MG63 (cell line): ENCODE data around the gene PRICKLE3. TPM values are rescaled to one million over a fixed set of nuclear protein-coding genes. Genes with fewer than 3 reads are reported as not detected.

Experiments
- DNase-seq: peaks from one replicate; pipeline ENCODE4 v3.0.0-alpha.2; 2020
- H3K27me3 ChIP-seq: fragments of 250-450 bp; sonication (Bioruptor Pico); 2 replicates; pipeline ENCODE4 v1.5.1; 2020; ENCODE audit warnings: mild to moderate bottlenecking, moderate library complexity
- H3K36me3 ChIP-seq: fragments of 250-450 bp; sonication (Bioruptor Pico); 2 replicates; pipeline ENCODE4 v1.5.1; 2020; ENCODE audit warnings: mild to moderate bottlenecking, moderate library complexity
- H3K4me3 ChIP-seq: fragments of 250-450 bp; sonication (Bioruptor Pico); 2 replicates; pipeline ENCODE4 v1.5.1; 2020; ENCODE audit warnings: mild to moderate bottlenecking, moderate library complexity
- H3K9me3 ChIP-seq: fragments of 250-450 bp; sonication (Bioruptor Pico); 2 replicates; pipeline ENCODE4 v1.5.1; 2020; ENCODE audit warnings: mild to moderate bottlenecking, moderate library complexity
- total RNA-seq: library from RNA; depleted of rRNA; stranded (reverse); fragments of >200 nt; shearing (Covaris generic); gene quantifications from 2 replicates; pipeline ENCODE4 v1.2.3, GENCODE V29; 2014; ENCODE audit warnings: low replicate concordance

Gene PRICKLE3
- total RNA-seq, 1 experiment from 2014 or later: 8.3 TPM

GRCh38 chrX:49212209-49212608 lies 26.0 kb upstream of the PRICKLE3 start:
- DNase-seq: no peak
- H3K9me3 ChIP-seq: no peaks in the 10 kb centered on the region
- H3K36me3 ChIP-seq: no peaks in the 10 kb centered on the region
- H3K27me3 ChIP-seq: no peaks in the 10 kb centered on the region
- H3K4me3 ChIP-seq: no peak overlapping the region

GRCh38 chrX:49211074-49211473 lies 24.9 kb upstream of the PRICKLE3 start:
- DNase-seq: no peak
- H3K36me3 ChIP-seq: no peaks in the 10 kb centered on the region
- H3K4me3 ChIP-seq: no peak overlapping the region
- H3K9me3 ChIP-seq: no peaks in the 10 kb centered on the region
- H3K27me3 ChIP-seq: no peaks in the 10 kb centered on the region

DNA sequence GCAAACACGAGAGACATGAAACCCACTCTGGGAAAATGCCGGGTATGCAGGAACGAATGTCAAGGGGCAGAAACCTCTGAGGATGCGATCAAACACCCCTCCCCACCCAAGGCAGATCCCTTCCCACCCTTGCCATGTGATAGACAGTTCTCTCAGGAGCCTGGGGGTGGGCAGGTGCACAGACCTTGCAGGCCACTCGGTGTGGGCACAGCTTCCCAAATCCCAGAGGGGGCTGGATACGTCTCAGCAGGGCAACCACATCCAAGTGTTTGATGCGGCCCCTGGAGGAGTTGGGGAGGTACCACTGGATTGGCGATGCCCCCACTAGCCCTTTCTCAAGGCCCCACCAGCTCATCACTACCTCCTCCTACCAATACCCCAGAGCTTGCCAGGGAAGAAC lies 24.2 kb upstream of the PRICKLE3 start:
- no peak for DNase-seq
- no peaks in the 10 kb centered on the region for H3K36me3 ChIP-seq
- H3K27me3 ChIP-seq: no peaks in the 10 kb centered on the region
- no peaks in the 10 kb centered on the region for H3K9me3 ChIP-seq
- H3K4me3 ChIP-seq: no peak overlapping the region

DNA sequence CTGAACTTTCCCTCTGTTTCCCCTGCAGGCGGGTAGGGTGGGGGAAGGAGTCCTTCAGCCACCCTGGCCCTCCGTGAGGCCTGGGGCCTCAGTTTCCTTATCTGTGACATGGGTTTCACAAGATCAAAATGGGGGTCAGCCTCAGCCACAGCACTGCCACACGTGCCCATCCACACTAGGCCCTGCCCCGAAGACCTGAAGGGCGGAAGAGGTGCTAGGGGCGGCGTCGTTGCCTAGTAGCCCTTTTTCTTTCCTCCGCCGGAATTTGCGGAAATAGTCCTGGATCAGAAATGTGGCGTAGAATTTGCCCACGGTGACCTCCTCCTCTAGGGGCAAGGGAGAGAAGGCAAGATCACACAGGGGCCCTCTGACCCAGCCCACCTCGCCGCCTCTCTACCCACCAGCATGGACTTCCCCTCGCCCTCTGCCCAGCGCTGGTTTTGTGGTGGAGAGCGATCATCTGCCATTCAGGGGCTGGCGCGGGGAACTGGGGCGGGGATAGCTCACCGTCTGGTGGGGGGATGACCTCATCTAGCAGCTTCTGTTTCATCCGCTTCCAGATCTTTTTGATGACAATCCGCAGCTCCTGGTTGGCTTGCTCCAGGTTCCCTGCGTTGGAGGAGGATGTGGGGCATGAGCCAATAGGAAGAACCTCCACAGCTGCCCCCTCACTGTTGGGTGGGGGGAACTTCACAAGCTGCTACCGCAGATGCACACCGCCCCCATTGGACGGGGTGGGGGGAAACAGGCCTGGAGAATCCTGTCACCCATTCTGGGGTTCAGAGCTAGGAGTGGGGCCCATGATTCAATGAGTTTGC lies 23.5 kb upstream of the PRICKLE3 start:
- Histone ChIP-seq H3K9me3 (no peaks in the 10 kb centered on the region), H3K27me3 (no peaks in the 10 kb centered on the region), H3K36me3 (no peaks in the 10 kb centered on the region), H3K4me3 (no peak overlapping the region)
- DNase-seq: no peak

- Histone ChIP-seq H3K27me3 (no peaks in the 10 kb centered on the region), H3K9me3 (no peaks in the 10 kb centered on the region), H3K4me3 (no peak overlapping the region), H3K36me3 (no peaks in the 10 kb centered on the region)
- no peak for DNase-seq
Measured at GRCh38 chrX:49208399-49208798, 22.2 kb upstream of the PRICKLE3 start.

DNA sequence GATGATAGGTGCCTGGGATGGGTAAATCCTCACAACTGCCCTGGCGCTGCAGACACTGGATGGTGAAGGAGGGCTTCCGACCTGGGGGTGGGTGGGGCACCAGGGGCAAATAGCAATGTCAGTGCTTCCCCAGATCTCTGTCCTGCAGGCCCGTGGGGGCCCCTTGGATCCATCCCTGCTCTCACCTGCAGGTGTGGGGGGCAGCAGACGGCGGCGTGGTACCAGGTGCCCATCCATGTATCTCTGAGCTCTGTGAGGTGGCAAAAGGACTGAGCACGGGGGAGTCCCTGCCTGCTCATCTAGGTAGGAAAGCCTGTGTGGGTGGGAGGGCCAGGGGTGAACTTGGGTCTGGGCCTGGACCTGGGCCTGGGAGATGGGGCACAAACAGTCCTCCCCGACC lies 20.4 kb upstream of the PRICKLE3 start:
- H3K27me3 ChIP-seq: no peaks in the 10 kb centered on the region
- no peak overlapping the region for H3K4me3 ChIP-seq
- DNase-seq: no peak
- no peaks in the 10 kb centered on the region for H3K9me3 ChIP-seq
- H3K36me3 ChIP-seq: no peaks in the 10 kb centered on the region

- H3K4me3 ChIP-seq: no peak overlapping the region
Measured at GRCh38 chrX:49205443-49205842, 19.3 kb upstream of the PRICKLE3 start.

GRCh38 chrX:49204709-49205108 lies 18.5 kb upstream of the PRICKLE3 start:
- Histone ChIP-seq H3K9me3 (no peaks in the 10 kb centered on the region), H3K36me3 (no peaks in the 10 kb centered on the region), H3K4me3 (no peak overlapping the region), H3K27me3 (no peaks in the 10 kb centered on the region)
- no peak for DNase-seq

More at GRCh38 chrX:49205443-49205842, 19.3 kb upstream of the PRICKLE3 start:
- no peaks in the 10 kb centered on the region for H3K27me3 ChIP-seq
- no peaks in the 10 kb centered on the region for H3K36me3 ChIP-seq
- no peaks in the 10 kb centered on the region for H3K9me3 ChIP-seq
- no peak for DNase-seq

DNA sequence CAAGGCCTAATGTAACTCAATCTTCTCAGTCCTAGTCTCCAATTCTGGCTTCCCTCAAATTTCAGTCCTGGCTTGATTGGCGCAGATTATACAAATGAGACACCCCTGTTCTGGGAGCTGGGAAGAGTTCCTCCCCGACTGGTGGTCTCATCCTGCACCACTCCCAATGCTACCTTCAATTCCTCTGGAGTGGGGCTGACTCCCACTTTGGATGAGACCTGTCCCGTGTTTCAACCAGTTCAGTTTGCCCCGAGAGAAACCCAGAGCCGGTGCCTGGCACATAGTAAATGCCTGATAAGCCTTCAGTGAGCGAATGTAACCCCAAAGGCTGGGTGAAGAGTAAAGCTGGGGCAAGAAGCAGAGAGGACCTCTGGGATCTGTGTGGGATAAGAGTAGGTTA lies 17.8 kb upstream of the PRICKLE3 start:
- no peak overlapping the region for H3K4me3 ChIP-seq
- DNase-seq: no peak
- H3K36me3 ChIP-seq: no peaks in the 10 kb centered on the region
- H3K9me3 ChIP-seq: no peaks in the 10 kb centered on the region
- no peaks in the 10 kb centered on the region for H3K27me3 ChIP-seq

DNA sequence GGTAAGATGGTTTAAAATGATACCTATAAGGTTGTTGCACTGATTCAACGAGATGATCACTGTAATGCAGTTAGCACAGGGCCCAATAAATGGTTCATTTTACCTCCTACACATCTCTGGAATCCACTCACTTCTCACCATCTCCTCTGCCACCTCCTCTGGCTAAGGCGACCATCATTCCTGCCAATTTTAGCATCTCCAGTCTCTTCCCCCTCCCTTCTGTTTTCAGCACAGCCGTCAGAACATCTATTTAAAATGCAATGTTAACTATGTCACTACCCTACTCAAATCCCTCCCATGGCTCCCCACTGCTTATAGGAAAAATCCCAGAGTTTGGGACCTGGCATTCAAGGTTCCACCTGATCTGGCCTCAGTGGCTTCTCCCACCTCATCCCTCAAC lies 17.4 kb upstream of the PRICKLE3 start:
- Histone ChIP-seq H3K4me3 (no peak overlapping the region), H3K36me3 (no peaks in the 10 kb centered on the region), H3K27me3 (no peaks in the 10 kb centered on the region), H3K9me3 (no peaks in the 10 kb centered on the region)
- DNase-seq: no peak

DNA sequence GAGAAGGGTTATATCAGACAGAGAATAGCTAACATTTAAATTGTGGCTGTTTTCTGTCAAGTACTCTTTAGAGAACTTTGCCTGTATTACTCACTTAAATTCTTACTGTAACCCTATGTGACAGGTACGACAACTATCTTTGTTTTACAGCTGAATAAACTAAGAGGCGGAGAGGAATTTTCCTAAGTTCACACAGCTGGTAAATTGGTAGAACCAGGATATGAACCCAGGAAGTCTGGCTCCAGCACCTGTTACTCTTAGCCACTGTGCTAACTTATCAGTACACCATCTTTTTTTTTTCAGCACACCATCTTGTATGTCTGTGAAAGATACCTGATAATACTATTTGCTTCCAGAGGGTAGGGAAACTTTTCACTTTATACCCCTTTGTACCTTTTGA lies 15.8 kb upstream of the PRICKLE3 start:
- Histone ChIP-seq H3K9me3 (no peaks in the 10 kb centered on the region), H3K36me3 (no peaks in the 10 kb centered on the region), H3K4me3 (no peak overlapping the region), H3K27me3 (no peaks in the 10 kb centered on the region)
- DNase-seq: no peak

DNA sequence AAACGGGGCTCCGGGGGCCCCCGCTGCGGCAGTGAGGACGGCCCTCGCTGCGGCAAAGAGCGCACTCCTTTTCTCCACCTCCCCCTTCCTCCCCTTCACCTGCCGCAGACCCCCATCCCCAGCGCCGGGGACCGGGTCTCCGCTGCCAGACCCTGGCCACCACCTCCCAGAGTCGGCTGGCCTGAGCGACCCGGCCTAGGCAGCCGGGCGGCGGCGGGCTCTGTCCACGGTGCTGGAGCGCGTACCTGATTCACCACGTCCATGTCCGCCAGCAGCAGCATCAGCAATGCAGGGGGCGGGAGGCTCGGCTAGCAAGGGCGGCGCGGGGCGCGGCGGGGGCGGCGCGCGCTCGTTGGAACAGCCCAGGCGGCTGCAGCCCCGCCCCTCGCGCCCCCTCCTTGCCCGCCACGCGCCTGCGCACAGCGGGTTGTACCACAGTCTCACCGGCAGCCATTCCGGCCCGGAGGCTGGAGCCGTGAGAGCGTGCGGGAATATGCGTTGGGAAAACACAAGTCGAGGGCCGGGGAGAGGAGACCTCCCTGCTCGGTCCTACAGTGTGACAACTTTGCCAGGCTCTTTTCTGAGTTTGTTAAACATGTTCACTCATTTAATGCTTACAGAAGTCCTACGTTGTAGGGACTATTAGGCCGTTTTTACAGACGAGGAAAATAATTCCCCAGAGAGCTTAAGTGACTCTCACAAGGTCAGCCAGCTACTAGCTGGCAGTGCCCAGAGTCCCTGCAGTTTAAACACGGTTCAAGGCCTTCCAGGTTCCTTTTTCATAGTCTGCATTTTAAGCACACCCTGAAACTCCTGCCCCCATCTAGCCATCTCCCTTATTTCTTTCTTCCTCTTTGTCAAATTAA lies 14.0 kb upstream of the PRICKLE3 start, which contains the start of gene SYP:
Gene SYP, minus strand, starts transcription at position 288 of the 866 bp plus-strand sequence. Its CDS starts 7 bp downstream, at position 281.
- no peaks in the 10 kb centered on the region for H3K9me3 ChIP-seq
- peak within 1 kb of the TSS; percentile 31 for H3K4me3 ChIP-seq
- H3K27me3 ChIP-seq: no peaks in the 10 kb centered on the region
- DNase-seq: peak; percentile 85
- no peaks in the 10 kb centered on the region for H3K36me3 ChIP-seq

DNA sequence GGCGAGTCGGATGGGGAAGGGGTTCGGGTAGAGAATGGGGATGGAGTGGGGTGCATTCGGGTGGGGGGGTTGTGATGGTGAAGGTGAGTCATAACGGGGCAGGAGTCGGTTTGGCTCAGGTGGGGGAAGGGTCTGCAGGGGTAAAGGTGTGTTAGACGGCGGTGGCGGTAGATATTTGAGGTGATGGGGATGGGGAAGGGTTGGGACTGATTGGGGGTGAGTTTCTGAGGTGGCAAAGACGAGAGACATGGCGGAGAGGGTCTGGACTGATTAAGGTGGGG lies 13.1 kb upstream of the PRICKLE3 start:
- DNase-seq: no peak
- Histone ChIP-seq H3K4me3 (no peak overlapping the region), H3K27me3 (no peaks in the 10 kb centered on the region), H3K36me3 (no peaks in the 10 kb centered on the region), H3K9me3 (no peaks in the 10 kb centered on the region)

GRCh38 chrX:49198540-49199314 lies 12.6 kb upstream of the PRICKLE3 start:
- no peak overlapping the region for H3K4me3 ChIP-seq
- H3K36me3 ChIP-seq: no peaks in the 10 kb centered on the region
- H3K27me3 ChIP-seq: no peaks in the 10 kb centered on the region
- DNase-seq: no peak
- no peaks in the 10 kb centered on the region for H3K9me3 ChIP-seq

GRCh38 chrX:49197543-49198087 lies 11.4 kb upstream of the PRICKLE3 start:
- Histone ChIP-seq H3K4me3 (no peak overlapping the region), H3K36me3 (no peaks in the 10 kb centered on the region), H3K27me3 (no peaks in the 10 kb centered on the region), H3K9me3 (no peaks in the 10 kb centered on the region)
- no peak for DNase-seq

- Histone ChIP-seq H3K36me3 (no peaks in the 10 kb centered on the region), H3K4me3 (no peak overlapping the region), H3K27me3 (no peaks in the 10 kb centered on the region), H3K9me3 (no peaks in the 10 kb centered on the region)
- DNase-seq: no peak
Measured at GRCh38 chrX:49193542-49193964, 7.4 kb upstream of the PRICKLE3 start.
